Stomach (tissue), 4 donors: ENCODE results near the gene IL4I1.

ENCODE experiments used
- EP300 ChIP-seq: sonication (generic); formaldehyde crosslinking; IDR thresholded peaks from one replicate; pipeline ENCODE4 v1.6.1; 2017; ENCODE audit warnings: antibody characterized with exemption
- POLR2A ChIP-seq, 4 donors: fragments of 450-650 bp; IDR thresholded peaks; one replicate each; pipeline ENCODE4 v1.6.1; 2016; ENCODE audit warnings: antibody characterized with exemption in 4 of 4, control low read depth in 2 of 4, mild to moderate bottlenecking in 1 of 4, moderate library complexity in 1 of 4
- POLR2AphosphoS5 ChIP-seq, 3 donors: sonication (generic); formaldehyde crosslinking; IDR thresholded peaks; one replicate each; pipeline ENCODE4 v1.6.1; 2016; ENCODE audit warnings: antibody characterized with exemption in 3 of 3
- TF ChIP-seq, protein P1 (sequence below), 7 experiments: fragments of 450-650 bp in 4 of 7; fragments of 200-600 bp in 3 of 7; sonication (generic) in 3 of 7; IDR thresholded peaks; one replicate each; pipeline ENCODE4 v1.5.1; 2016 to 2019; ENCODE audit warnings: antibody characterized with exemption in 7 of 7, control low read depth in 2 of 7, mild to moderate bottlenecking in 1 of 7

DNA sequence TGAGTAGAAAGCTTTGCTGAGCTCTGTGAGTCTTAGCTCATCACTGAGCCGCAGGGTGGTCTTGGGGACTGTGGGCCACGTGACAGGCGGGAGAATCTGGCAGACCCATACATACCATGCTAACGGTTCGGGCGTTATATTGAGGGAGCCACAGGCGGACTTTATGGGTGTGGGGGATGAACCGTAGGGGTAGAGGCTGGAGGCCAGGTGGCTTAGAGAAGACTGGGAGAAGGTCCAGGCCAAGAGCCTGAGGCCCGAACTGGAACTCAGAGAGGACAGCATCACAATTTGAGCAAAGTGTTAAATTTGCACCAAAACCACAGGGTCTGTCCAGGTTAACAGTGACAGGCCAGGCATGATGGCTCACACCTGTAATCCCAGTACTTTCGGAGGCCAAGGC, 17.0 kb upstream of the IL4I1 start:
- TF ChIP-seq, protein P1, sequence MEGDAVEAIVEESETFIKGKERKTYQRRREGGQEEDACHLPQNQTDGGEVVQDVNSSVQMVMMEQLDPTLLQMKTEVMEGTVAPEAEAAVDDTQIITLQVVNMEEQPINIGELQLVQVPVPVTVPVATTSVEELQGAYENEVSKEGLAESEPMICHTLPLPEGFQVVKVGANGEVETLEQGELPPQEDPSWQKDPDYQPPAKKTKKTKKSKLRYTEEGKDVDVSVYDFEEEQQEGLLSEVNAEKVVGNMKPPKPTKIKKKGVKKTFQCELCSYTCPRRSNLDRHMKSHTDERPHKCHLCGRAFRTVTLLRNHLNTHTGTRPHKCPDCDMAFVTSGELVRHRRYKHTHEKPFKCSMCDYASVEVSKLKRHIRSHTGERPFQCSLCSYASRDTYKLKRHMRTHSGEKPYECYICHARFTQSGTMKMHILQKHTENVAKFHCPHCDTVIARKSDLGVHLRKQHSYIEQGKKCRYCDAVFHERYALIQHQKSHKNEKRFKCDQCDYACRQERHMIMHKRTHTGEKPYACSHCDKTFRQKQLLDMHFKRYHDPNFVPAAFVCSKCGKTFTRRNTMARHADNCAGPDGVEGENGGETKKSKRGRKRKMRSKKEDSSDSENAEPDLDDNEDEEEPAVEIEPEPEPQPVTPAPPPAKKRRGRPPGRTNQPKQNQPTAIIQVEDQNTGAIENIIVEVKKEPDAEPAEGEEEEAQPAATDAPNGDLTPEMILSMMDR (IDR thresholded peaks at IDR 0.05), result no peak
- TF ChIP-seq POLR2A (IDR thresholded peaks at IDR 0.05), result no peak
- TF ChIP-seq POLR2AphosphoS5 (IDR thresholded peaks at IDR 0.05), result no peak
- no peak for TF ChIP-seq EP300
